HFF-Myc (cell line): ENCODE measurements around the gene CORO1A.
"Not testable (repeated sequence)": the region's sequence is repeated elsewhere in the genome, so short reads cannot be mapped to it uniquely, and the experiment has no call there.

ENCODE experiments used
- DNase-seq: peaks from one replicate; pipeline ENCODE4 v3.0.0-alpha.2; 2011; ENCODE audit warnings: low read depth; ENCODE audit errors: extremely low read depth
- H3K4me3 ChIP-seq: replicated peaks from 2 replicates; pipeline ENCODE4 v1.5.1; 2011; ENCODE audit warnings: low read depth, mild to moderate bottlenecking, control low read depth, low read length
- CTCF ChIP-seq: IDR thresholded peaks from 2 replicates; pipeline ENCODE4 v1.5.1; 2012; ENCODE audit warnings: mild to moderate bottlenecking, low read depth, low read length, control low read depth; ENCODE audit errors: missing control alignments

Gene CORO1A

DNA sequence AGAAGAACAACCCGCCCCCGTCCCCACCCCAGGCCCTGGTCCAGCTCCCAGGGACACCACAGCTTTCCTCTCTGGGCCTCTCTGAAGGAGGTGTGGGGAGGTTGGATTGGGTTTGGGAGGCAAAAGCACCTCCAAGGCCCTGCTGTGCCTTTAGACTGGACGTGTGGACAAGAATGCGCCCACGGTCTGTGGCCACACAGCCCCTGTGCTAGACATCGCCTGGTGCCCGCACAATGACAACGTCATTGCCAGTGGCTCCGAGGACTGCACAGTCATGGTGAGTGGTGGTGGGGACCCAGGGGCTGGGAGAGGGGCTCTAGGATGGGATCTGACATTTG, 3.0 kb downstream of the CORO1A start:
- no peak for TF ChIP-seq CTCF
- no peak for DNase-seq
- no peak overlapping the region for H3K4me3 ChIP-seq

DNA sequence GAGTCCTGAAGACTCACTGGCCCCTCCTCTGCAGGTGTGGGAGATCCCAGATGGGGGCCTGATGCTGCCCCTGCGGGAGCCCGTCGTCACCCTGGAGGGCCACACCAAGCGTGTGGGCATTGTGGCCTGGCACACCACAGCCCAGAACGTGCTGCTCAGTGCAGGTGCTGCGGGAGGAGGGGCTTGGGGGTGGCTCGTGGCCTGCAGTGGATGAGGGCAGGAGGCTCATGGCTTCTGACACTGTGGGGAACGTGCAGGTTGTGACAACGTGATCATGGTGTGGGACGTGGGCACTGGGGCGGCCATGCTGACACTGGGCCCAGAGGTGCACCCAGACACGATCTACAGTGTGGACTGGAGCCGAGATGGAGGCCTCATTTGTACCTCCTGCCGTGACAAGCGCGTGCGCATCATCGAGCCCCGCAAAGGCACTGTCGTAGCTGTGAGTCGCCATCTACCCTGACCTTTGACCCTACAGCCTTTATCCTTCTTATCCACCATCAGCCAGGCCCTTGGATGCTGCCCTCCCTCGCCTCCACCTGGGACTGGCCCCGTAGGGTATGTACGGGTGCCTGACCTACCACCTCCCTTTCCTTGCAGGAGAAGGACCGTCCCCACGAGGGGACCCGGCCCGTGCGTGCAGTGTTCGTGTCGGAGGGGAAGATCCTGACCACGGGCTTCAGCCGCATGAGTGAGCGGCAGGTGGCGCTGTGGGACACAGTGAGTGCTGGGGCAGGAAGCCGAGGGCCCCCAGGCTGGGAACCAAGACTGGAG, 3.6 kb downstream of the CORO1A start:
- TF ChIP-seq CTCF, result peak; percentile 56
- no peak for DNase-seq
- no peak overlapping the region for H3K4me3 ChIP-seq

- no peak overlapping the region for H3K4me3 ChIP-seq
- DNase-seq, result no peak
- TF ChIP-seq CTCF, result no peak
Measured at GRCh38 chr16:30187556-30187865, 4.1 kb downstream of the CORO1A start.

DNA sequence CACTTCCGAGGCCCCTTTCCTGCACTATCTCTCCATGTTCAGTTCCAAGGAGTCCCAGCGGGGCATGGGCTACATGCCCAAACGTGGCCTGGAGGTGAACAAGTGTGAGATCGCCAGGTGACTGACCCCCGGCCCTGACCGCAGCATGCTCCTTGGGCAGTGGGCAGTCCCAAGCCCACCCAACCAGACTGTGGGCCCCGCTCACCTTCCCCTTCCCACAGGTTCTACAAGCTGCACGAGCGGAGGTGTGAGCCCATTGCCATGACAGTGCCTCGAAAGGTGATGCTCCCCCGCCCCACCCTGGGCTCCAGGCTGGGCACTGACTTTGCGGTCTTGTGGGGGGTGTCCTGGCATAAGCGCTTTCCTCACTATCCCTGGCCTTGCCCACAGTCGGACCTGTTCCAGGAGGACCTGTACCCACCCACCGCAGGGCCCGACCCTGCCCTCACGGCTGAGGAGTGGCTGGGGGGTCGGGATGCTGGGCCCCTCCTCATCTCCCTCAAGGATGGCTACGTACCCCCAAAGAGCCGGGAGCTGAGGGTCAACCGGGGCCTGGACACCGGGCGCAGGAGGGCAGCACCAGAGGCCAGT, 4.7 kb downstream of the CORO1A start:
- no peak overlapping the region for H3K4me3 ChIP-seq
- TF ChIP-seq CTCF, result no peak
- DNase-seq, result no peak

GRCh38 chr16:30191158-30191557, 7.8 kb downstream of the CORO1A start:
- not testable (repeated sequence) for DNase-seq, H3K4me3 ChIP-seq

- not testable (repeated sequence) for H3K4me3 ChIP-seq, DNase-seq
Measured at GRCh38 chr16:30193098-30193497, 9.7 kb downstream of the CORO1A start.

DNA sequence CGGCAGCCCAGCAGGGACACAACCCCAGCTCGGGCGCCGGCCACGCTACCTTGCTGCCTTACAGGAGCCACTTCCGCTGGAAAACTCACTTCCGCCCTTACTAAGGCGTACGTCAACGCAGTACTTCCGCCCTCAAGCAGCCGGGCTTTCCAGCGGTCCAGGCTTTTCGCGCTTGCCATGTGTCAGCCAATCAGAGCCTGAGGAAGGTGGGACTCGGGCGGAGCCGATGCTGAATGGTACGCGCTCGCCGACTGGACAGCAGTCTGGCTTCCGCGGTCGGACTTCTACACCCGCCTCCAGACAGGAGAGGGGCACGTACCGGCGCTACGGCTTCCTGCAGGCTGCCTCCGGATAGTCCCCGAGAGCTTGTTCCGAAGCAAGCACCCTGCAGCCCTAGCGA, 10.2 kb downstream of the CORO1A start, which contains the start of the genes BOLA2B and SLX1A:
Gene BOLA2B, minus strand, starts transcription at position 52 of the 400 bp plus-strand sequence. CDS start 71 bp downstream, outside the sequence.
Gene SLX1A, plus strand, starts transcription at position 261 of the 400 bp plus-strand sequence. CDS start 210 bp downstream, outside the sequence.
- not testable (repeated sequence) for DNase-seq

GRCh38 chr16:30194172-30194925, 10.9 kb downstream of the CORO1A start:
- peak overlapping the region; percentile 39 for H3K4me3 ChIP-seq
- DNase-seq, result not testable (repeated sequence)

More for the DNA sequence above, 10.2 kb downstream of the CORO1A start, which contains the start of the genes BOLA2B and SLX1A:
- peak within 1 kb of the TSS; percentile 39 for H3K4me3 ChIP-seq

DNA sequence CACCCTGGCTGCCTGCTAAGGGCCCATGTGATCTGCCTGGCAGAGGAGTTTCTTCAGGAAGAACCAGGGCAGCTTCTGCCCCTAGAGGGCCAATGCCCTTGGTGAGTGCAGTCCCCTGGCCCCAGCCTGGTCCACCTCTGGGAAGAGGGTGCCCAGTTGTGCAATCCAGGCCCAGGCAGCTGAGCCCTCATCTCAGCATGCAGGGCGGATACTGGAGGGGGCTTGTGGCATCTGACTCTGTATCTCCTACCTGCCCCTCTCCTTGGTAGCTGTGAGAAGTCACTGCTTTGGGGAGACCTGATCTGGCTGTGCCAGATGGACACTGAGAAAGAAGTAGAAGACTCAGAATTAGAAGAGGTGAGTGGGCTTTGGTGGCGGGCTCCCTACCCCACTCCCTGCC, 13.6 kb downstream of the CORO1A start:
- H3K4me3 ChIP-seq, DNase-seq: not testable (repeated sequence)

- not testable (repeated sequence) for DNase-seq, H3K4me3 ChIP-seq
Measured at GRCh38 chr16:30199049-30199448, 15.6 kb downstream of the CORO1A start, which contains the start of gene SULT1A3. SULT1A3 (plus strand) TSS chr16:30199255; CDS start chr16:30200729, 1,474 bp downstream.

DNA sequence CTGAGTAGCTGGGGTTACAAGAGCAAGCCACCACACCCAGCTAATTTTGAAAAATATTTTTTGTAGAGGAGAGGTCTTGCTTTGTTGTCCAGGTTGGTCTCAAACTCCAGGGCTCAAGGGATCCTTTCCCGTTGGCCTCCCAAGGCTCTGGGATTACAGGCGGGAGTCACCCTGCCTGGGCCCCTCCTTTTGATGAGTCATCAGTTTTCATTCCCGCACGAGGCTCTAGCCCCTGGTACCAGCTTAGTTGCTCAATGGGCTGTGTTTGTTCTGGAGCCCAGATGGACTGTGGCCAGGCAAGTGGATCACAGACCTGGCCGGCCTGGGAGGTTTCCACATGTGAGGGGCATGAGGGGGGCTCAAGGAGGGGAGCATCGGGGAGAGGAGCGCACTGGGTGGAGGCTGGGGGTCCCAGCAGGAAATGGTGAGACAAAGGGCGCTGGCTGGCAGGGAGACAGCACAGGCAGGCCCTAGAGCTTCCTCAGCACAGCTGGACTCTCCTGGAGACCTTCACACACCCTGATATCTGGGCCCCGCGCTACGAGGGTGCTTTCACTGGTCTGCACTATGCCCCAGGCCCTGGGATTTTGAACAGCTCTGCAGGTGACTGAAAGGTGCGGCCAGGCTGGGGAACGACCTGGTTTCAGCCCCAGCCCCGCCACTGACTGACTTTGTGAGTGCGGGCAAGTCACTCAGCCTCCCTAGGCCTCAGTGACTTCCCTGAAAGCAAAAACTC, 16.4 kb downstream of the CORO1A start:
- DNase-seq, result not testable (repeated sequence)

GRCh38 chr16:30205541-30206236, 22.3 kb downstream of the CORO1A start:
- H3K4me3 ChIP-seq, result 0 out of 2 replicates have a peak overlapping the region, but pooled peaks have one; percentile 19

More for the DNA sequence above, 16.4 kb downstream of the CORO1A start:
- not testable (repeated sequence) for H3K4me3 ChIP-seq

More at GRCh38 chr16:30205541-30206236, 22.3 kb downstream of the CORO1A start:
- DNase-seq, result not testable (repeated sequence)
